ENCODE measurements around the gene FUS.
"Not testable (repeated sequence)": the region's sequence is repeated elsewhere in the genome, so short reads cannot be mapped to it uniquely, and the experiment has no call there.

FUS gene

GRCh38 chr16:31133046-31133501 is 46.9 kb upstream of the FUS start:
- no peak for TF ChIP-seq CTCF (IDR thresholded peaks at IDR 0.05; ENCODE audit: insufficient read depth, low read depth, low read length, missing control alignments)
- no peak overlapping the region for H3K4me3 ChIP-seq (ENCODE audit: low read depth, low read length)
- DNase-seq (ENCODE audit: low read depth), result no peak

DNA sequence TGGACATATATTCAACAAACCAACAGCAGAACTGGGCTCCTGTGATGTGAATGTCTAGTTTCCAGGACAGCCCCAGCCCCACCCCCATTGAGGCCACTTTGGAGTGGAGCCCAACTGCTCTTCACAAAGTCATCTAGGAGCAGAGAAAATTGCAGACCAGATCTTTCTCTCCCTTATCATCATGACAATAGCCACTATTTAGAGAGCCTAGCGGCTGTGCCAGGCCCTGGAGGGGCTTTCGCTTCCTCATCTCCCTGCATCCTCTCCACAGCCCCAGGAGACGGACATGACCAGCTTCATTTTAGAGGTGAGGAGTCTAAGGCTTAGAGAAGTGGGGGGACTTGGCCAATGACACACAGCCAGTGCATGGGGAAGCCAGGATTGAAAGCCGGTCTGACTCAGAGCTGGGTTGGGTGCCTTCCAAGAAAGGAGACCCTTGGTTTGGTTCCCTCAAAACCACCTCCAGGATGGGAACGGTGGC is 45.8 kb upstream of the FUS start:
- DNase-seq (ENCODE audit: low read depth), result no peak
- H3K4me3 ChIP-seq (ENCODE audit: low read depth, low read length), result no peak overlapping the region
- no peak for TF ChIP-seq CTCF (IDR thresholded peaks at IDR 0.05; ENCODE audit: insufficient read depth, low read depth, low read length, missing control alignments)

- no peak overlapping the region for H3K4me3 ChIP-seq (ENCODE audit: low read depth, low read length)
- no peak for TF ChIP-seq CTCF (IDR thresholded peaks at IDR 0.05; ENCODE audit: insufficient read depth, low read depth, low read length, missing control alignments)
- DNase-seq (ENCODE audit: low read depth), result no peak
Observed at GRCh38 chr16:31134625-31135534, 45.1 kb upstream of the FUS start.

DNA sequence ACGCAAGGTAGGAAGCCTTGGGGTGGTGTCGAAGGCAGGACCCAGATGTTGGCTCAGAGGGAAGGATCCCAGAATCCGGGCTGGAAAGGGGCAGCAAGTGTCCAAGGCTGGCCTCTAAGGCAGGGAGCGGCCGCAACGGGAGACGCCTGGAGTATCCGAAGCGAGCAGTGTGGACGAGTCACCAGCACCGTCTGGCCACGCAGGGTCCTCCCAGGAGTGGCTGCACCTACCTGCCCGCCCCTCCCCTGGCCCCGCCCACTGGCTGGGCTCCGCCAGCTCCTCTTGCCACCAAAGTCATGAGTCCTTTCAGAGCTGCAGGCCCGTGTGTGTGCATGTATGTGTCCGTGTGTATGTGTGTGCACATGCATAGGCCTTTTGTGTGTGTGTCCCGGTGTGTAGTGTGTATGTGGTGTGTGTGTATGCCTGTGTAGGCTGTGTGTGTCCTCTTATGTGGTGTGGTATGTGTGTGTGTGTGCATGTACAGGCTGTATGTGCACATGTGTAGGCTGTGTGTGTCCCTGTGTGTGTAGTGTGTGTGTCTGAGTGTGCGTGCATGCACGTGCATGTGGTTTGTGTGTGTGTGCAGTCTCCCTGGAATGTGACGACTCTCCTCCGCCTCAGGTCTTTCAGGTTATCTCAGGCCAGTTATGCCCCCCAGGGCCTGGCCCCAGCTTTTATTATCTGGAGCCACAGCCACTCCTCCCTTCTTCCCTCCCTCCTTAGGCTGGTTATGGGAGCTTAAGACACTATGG is 44.2 kb upstream of the FUS start, which contains the start of gene PRSS8:
Gene PRSS8, minus strand, starts transcription at position 193 of the 752 bp plus-strand sequence. CDS start 229 bp downstream, outside the sequence.
- no peak within 1 kb of the TSS for H3K4me3 ChIP-seq (ENCODE audit: low read depth, low read length)
- DNase-seq (ENCODE audit: low read depth), result no peak
- no peak for TF ChIP-seq CTCF (IDR thresholded peaks at IDR 0.05; ENCODE audit: insufficient read depth, low read depth, low read length, missing control alignments)

DNA sequence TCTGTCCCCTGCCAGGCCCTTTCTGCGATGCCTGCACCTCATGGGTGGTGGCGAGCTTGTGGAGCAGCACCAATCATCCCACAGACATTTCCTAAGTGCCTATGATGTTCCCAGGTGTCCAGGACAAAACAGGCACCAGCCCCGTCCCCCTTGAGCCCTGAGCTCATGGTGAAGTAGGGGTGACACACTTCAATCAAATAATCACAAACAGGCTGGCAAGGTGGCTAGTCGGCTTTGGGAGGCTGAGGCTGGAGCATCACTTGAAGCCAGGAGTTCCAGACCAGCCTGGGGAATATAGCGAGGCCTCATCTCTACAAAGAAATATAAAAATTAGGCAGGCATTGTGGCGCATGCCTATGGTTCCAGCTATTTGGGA is 43.7 kb upstream of the FUS start:
- H3K4me3 ChIP-seq (ENCODE audit: low read depth, low read length), result no peak overlapping the region
- no peak for DNase-seq (ENCODE audit: low read depth)
- no peak for TF ChIP-seq CTCF (IDR thresholded peaks at IDR 0.05; ENCODE audit: insufficient read depth, low read depth, low read length, missing control alignments)

- DNase-seq (ENCODE audit: low read depth); H3K4me3 ChIP-seq (ENCODE audit: low read depth, low read length): not testable (repeated sequence)
Observed at GRCh38 chr16:31136822-31137499, 43.0 kb upstream of the FUS start.
